WERI-Rb-1 (cell line): ENCODE data around the gene MGAT4C.

Experiments used
- DNase-seq: peaks from one replicate; pipeline ENCODE4 v3.0.0-alpha.2; 2020
- H3K27ac ChIP-seq: fragments of 250-450 bp; sonication (Bioruptor Pico); 2 replicates; pipeline ENCODE4 v1.5.1; 2020; ENCODE audit warnings: mild to moderate bottlenecking, moderate library complexity
- H3K27me3 ChIP-seq: fragments of 250-450 bp; sonication (Bioruptor Pico); 2 replicates; pipeline ENCODE4 v1.5.1; 2021; ENCODE audit warnings: mild to moderate bottlenecking, low read depth, moderate library complexity; ENCODE audit not compliant: insufficient read depth, severe bottlenecking
- H3K36me3 ChIP-seq: fragments of 250-450 bp; sonication (Bioruptor Pico); 2 replicates; pipeline ENCODE4 v1.5.1; 2020; ENCODE audit warnings: mild to moderate bottlenecking, moderate library complexity
- H3K4me3 ChIP-seq: 2 replicates; pipeline ENCODE4 v1.5.1; 2011; ENCODE audit warnings: low read depth, mild to moderate bottlenecking, control low read depth, low read length
- H3K9me3 ChIP-seq: fragments of 250-450 bp; sonication (Bioruptor Pico); 2 replicates; pipeline ENCODE4 v1.5.1; 2021; ENCODE audit warnings: mild to moderate bottlenecking, moderate library complexity; ENCODE audit not compliant: severe bottlenecking
- CTCF ChIP-seq: IDR thresholded peaks from 2 replicates; pipeline ENCODE4 v1.5.1; 2011; ENCODE audit warnings: low read depth, mild to moderate bottlenecking, control low read depth, inconsistent platforms, low read length

Gene MGAT4C

GRCh38 chr12:85948340-85948739 is 307.9 kb downstream of the MGAT4C start:
- no peak for DNase-seq
- TF ChIP-seq CTCF, result no peak
- no peak overlapping the region for H3K4me3 ChIP-seq
- no peak overlapping the region for H3K27ac ChIP-seq
- no peaks in the 10 kb centered on the region for H3K36me3 ChIP-seq
- H3K9me3 ChIP-seq, result no peaks in the 10 kb centered on the region
- H3K27me3 ChIP-seq, result no peaks in the 10 kb centered on the region

- TF ChIP-seq CTCF, result no peak
- no peaks in the 10 kb centered on the region for H3K27me3 ChIP-seq
- no peak overlapping the region for H3K27ac ChIP-seq
- H3K4me3 ChIP-seq, result no peak overlapping the region
- DNase-seq, result no peak
- no peaks in the 10 kb centered on the region for H3K9me3 ChIP-seq
- H3K36me3 ChIP-seq, result no peaks in the 10 kb centered on the region
Measured at GRCh38 chr12:85947286-85947685, 308.9 kb downstream of the MGAT4C start.

- no peaks in the 10 kb centered on the region for H3K9me3 ChIP-seq
- no peak overlapping the region for H3K27ac ChIP-seq
- H3K27me3 ChIP-seq, result no peaks in the 10 kb centered on the region
- DNase-seq, result no peak
- no peak overlapping the region for H3K4me3 ChIP-seq
- no peak for TF ChIP-seq CTCF
- H3K36me3 ChIP-seq, result no peaks in the 10 kb centered on the region
Measured at GRCh38 chr12:85946375-85946774, 309.8 kb downstream of the MGAT4C start.

- no peak for DNase-seq
- H3K9me3 ChIP-seq, result no peaks in the 10 kb centered on the region
- H3K27me3 ChIP-seq, result no peaks in the 10 kb centered on the region
- TF ChIP-seq CTCF, result no peak
- H3K36me3 ChIP-seq, result no peaks in the 10 kb centered on the region
- H3K4me3 ChIP-seq, result no peak overlapping the region
- no peak overlapping the region for H3K27ac ChIP-seq
Measured at GRCh38 chr12:85927166-85927565, 329.0 kb downstream of the MGAT4C start.

GRCh38 chr12:85923767-85924331 is 332.3 kb downstream of the MGAT4C start:
- Histone ChIP-seq H3K9me3 (no peaks in the 10 kb centered on the region), H3K27me3 (no peaks in the 10 kb centered on the region), H3K27ac (no peak overlapping the region), H3K36me3 (no peaks in the 10 kb centered on the region), H3K4me3 (no peak overlapping the region)
- DNase-seq, result no peak
- TF ChIP-seq CTCF, result 0 out of 2 replicates have a peak, but pooled peaks have one; percentile 9

DNA sequence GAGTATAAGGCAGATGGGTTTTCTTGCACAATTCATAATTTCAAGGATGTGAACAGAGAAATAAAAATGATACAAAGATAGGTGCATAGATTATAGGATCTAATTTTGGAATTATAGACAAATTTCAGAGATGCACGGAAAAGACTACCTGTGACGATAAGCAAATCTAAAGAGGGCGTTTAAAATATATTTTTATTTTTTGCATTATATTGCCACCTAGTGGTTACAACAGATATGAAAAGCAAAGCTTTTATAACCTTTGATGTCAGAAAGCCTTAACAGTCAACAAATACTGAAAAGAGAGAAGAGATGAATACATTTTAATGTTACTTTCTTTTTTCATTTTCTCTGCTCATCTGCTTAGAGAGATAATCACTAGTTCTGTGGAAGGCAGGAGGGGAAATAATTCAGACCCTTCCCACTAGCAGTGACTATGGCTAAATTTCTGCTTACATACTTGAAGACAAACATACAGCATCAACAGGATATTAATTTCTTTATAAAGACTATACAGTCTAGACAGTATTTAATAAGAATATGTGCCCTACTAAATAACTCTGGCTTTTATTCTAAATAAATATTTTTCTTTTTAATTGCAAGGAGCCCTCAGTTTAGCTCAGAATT is 335.8 kb downstream of the MGAT4C start:
- no peak for TF ChIP-seq CTCF
- no peak overlapping the region for H3K27ac ChIP-seq
- no peak overlapping the region for H3K4me3 ChIP-seq
- no peaks in the 10 kb centered on the region for H3K9me3 ChIP-seq
- no peaks in the 10 kb centered on the region for H3K27me3 ChIP-seq
- DNase-seq, result no peak
- H3K36me3 ChIP-seq, result no peaks in the 10 kb centered on the region
